Brain microvascular endothelial cell (primary cell): ENCODE measurements around the gene ETNK1.
"Not testable (repeated sequence)": the region's sequence is repeated elsewhere in the genome, so short reads cannot be mapped to it uniquely, and the experiment has no call there.

Experiments
- DNase-seq: peaks from one replicate; pipeline ENCODE4 v3.0.0-alpha.2; 2020
- H3K27ac ChIP-seq: fragments of 250-450 bp; sonication (Bioruptor Pico); 2 replicates; pipeline ENCODE4 v1.5.1; 2020; ENCODE audit warnings: mild to moderate bottlenecking, moderate library complexity
- H3K27me3 ChIP-seq: fragments of 250-450 bp; sonication (Bioruptor Pico); replicated peaks from 2 replicates; pipeline ENCODE4 v1.5.1; 2020; ENCODE audit warnings: mild to moderate bottlenecking
- H3K36me3 ChIP-seq: fragments of 250-450 bp; sonication (Bioruptor Pico); replicated peaks from 2 replicates; pipeline ENCODE4 v1.5.1; 2020; ENCODE audit warnings: mild to moderate bottlenecking
- H3K4me3 ChIP-seq: 2 replicates; pipeline ENCODE4 v1.5.1; 2011; ENCODE audit warnings: low read depth, mild to moderate bottlenecking, control low read depth, low read length, moderate library complexity
- in situ Hi-C: cut with HindIII; loops from 2 replicates; pipeline ENCODE4 v1.10.0; 2017; ENCODE audit warnings: low sequenced_read_pairs, low pct_ligation_motif_present
- TF ChIP-seq, protein P1 (sequence below): IDR thresholded peaks from 2 replicates; pipeline ENCODE4 v1.5.1; 2011; ENCODE audit warnings: low read depth, mild to moderate bottlenecking, moderate library complexity, low read length, control low read depth, inconsistent platforms; ENCODE audit errors: missing control alignments

Gene ETNK1

DNA sequence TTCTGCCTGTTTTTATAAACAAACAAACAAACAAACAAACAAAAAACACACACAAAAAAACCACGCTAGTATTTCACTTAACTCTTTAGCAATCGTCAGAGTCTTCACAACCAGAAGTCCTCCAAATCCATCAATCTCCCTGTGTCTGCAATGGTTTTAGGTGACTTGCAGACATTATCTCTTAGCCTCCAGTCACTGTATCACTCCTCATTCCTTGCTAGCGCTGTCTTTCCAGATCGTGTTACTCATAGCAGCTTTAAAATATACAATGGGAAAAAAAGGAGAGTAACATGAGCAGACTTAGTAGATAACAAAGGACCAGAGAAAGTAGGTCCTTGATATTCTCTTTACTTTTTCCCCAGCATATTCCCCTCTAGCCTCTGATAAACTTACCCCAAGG is 15.5 kb upstream of the ETNK1 start:
- DNase-seq, result peak; percentile 4
- no peaks in the 10 kb centered on the region for H3K36me3 ChIP-seq
- H3K27ac ChIP-seq, result no peak overlapping the region
- no peaks in the 10 kb centered on the region for H3K27me3 ChIP-seq
- in situ Hi-C loops, result no loop called here
- no peak overlapping the region for H3K4me3 ChIP-seq
- TF ChIP-seq, protein P1, sequence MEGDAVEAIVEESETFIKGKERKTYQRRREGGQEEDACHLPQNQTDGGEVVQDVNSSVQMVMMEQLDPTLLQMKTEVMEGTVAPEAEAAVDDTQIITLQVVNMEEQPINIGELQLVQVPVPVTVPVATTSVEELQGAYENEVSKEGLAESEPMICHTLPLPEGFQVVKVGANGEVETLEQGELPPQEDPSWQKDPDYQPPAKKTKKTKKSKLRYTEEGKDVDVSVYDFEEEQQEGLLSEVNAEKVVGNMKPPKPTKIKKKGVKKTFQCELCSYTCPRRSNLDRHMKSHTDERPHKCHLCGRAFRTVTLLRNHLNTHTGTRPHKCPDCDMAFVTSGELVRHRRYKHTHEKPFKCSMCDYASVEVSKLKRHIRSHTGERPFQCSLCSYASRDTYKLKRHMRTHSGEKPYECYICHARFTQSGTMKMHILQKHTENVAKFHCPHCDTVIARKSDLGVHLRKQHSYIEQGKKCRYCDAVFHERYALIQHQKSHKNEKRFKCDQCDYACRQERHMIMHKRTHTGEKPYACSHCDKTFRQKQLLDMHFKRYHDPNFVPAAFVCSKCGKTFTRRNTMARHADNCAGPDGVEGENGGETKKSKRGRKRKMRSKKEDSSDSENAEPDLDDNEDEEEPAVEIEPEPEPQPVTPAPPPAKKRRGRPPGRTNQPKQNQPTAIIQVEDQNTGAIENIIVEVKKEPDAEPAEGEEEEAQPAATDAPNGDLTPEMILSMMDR, result no peak

DNA sequence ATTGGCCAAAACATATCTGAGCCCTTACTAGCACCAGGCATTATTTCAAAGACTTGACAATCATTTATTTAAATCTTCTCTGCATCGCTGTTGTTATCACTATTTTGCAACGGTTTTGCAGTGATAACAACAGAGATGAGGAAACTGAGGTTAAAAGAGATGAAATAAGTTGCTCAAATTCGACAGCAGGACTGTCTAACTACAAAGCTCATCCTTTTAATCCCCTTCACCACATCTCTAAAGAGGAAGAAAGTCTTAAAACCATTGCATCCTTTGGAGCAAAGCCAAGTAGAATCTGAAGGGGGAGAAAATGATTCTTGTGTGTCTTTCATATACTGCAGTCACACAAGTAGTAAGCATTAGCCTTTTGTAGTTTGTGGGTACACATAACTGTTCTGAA is 14.8 kb upstream of the ETNK1 start:
- H3K4me3 ChIP-seq, result no peak overlapping the region
- in situ Hi-C loops, result no loop called here
- no peaks in the 10 kb centered on the region for H3K36me3 ChIP-seq
- H3K27ac ChIP-seq, result no peak overlapping the region
- DNase-seq, result no peak
- TF ChIP-seq, protein P1, result no peak
- H3K27me3 ChIP-seq, result no peaks in the 10 kb centered on the region

DNA sequence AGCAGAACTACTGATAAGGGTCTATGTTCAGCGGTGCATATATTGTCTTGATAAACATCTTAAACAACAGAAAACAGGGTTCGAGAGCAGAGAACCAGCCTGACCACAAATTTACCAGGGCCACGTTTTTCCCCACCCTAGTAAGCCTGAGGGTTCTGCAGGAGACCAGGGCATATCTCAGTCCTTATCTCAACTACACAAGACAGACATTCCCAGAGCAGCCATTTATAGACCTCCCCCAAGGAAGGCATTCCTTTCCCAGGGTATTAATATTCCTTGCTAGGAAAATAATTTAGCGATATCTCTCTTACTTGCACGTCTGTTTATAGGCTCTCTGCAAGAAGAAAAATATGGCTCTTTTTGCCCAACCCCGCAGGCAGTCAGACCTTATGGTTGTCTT is 12.1 kb upstream of the ETNK1 start:
- in situ Hi-C loops, H3K27ac ChIP-seq, H3K4me3 ChIP-seq, H3K36me3 ChIP-seq, DNase-seq, H3K27me3 ChIP-seq: not testable (repeated sequence)

DNA sequence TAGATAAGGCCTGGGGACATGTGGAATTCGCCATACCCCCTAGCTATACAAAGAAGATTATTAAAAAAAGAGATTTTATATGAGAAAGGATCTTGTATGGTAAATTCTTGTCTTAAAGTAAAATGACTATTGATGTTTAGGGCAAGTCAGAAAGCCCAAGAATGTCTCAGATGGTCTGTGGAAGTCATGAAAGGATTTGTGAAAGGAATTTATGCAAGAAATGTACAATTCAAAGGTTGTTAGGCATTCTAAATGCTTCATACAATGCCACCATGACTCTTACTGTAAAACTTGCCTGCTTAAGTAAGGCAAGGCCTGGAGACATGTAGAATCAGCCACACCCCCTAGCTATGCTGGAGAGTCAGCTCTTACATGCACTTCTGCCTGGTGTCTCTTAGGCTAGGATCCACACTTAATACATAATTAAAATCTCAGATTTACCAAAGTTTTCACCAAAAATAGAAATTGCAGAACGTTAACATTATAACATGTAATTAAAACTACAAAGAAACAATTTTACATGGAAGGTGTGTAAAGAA is 8.9 kb upstream of the ETNK1 start:
- Histone ChIP-seq H3K4me3 (no peak overlapping the region), H3K27me3 (no peaks in the 10 kb centered on the region), H3K27ac (no peak overlapping the region), H3K36me3 (no peaks in the 10 kb centered on the region)
- no peak for DNase-seq
- TF ChIP-seq, protein P1, result no peak
- in situ Hi-C loops, result no loop called here

DNA sequence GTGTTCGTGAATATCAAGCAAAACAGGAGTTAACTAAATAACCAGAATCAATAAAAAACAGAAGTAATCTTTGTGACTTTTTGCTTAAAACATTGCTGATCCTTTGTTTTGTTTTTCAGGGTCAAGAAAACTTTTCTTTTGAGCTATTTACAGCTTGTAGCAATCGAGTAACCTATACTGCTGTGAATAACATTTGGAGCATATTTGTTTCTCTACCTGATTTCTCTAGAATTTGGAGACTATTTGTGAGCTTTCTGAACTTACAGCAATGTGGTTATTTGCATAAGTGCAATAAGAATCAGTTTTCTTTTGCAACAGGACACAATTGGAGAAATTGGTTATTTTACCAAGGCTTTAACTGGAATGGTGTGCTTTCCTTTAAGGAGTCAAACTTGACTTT is 7.3 kb upstream of the ETNK1 start:
- no peak overlapping the region for H3K4me3 ChIP-seq
- no peaks in the 10 kb centered on the region for H3K27me3 ChIP-seq
- TF ChIP-seq, protein P1, result no peak
- no peaks in the 10 kb centered on the region for H3K36me3 ChIP-seq
- no peak for DNase-seq
- H3K27ac ChIP-seq, result no peak overlapping the region
- in situ Hi-C loops, result no loop called here

DNA sequence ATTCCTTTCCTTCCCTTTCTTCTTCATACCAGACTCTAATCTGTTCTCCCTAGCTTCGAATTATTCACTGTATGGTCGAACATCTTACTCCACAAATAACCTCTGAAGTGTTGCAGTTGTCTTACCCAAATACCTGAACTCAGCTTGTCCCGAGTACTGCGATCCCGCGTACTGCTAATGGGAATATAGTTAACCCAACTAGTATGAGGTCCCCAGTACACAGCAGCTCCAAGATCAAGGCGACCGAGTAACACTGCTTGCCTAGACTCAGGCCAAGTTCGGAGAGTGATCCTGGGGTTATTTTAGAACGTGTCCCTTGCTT is 462 bp upstream of the ETNK1 start:
- H3K27ac ChIP-seq, result peak overlapping the region; percentile 95
- TF ChIP-seq, protein P1, result no peak
- peak overlapping the region; percentile 88 for H3K4me3 ChIP-seq
- H3K27me3 ChIP-seq, result no peaks in the 10 kb centered on the region
- no peaks in the 10 kb centered on the region for H3K36me3 ChIP-seq
- DNase-seq, result no peak
- in situ Hi-C loops, result no loop called here
